PC-3 (cell line): ENCODE results near the gene CXCL13. TPM values are rescaled to one million over a fixed set of nuclear protein-coding genes. Genes with fewer than 3 reads are reported as not detected.

Experiments
- ATAC-seq: fragments of 200-7000 bp; cut with Tn5 transposase; 2 replicates; pipeline ENCODE4 v1.9.1; 2020; ENCODE audit warnings: mild to moderate bottlenecking, moderate library complexity
- BruUV-seq: library from RNA; stranded (reverse); fragments of 400-500 nt; replicated peaks from 2 replicates; lab custom pipeline; 2021; lab: Mats Ljungman, UMichigan
- CTCF ChIA-PET: fragments of 300-600 bp; sonication (Branson Sonifier 250); formaldehyde crosslinking; loops from one replicate; lab custom pipeline; 2022; ENCODE audit warnings: antibody characterized with exemption; lab: Charles Lee
- POLR2A ChIA-PET: fragments of 300-600 bp; sonication (Branson Sonifier 250); formaldehyde crosslinking; loops from one replicate; lab custom pipeline; 2022; ENCODE audit warnings: antibody characterized with exemption; ENCODE audit not compliant: unreplicated experiment; lab: Charles Lee
- DNase-seq: peaks from one replicate; pipeline ENCODE4 v3.0.0-alpha.2; 2015
- H2AFZ ChIP-seq: fragments of 300-600 bp; sonication (generic); 2 replicates; pipeline ENCODE4 v1.6.0; 2016; ENCODE audit warnings: antibody characterized with exemption, low read length
- H3F3A ChIP-seq: fragments of 300-600 bp; sonication (generic); one replicate; pipeline ENCODE4 v1.6.0; 2017; ENCODE audit warnings: antibody characterized with exemption, low read length, control low read depth, mild to moderate bottlenecking; ENCODE audit not compliant: unreplicated experiment
- H3K27ac ChIP-seq: fragments of 300-600 bp; sonication (generic); 2 replicates; pipeline ENCODE4 v1.5.1; 2016; ENCODE audit warnings: mild to moderate bottlenecking, low read length
- H3K27me3 ChIP-seq: fragments of 300-600 bp; sonication (generic); 2 replicates; pipeline ENCODE4 v1.6.1; 2016; ENCODE audit warnings: low read length, mixed read lengths
- H3K36me3 ChIP-seq: fragments of 300-600 bp; sonication (generic); 2 replicates; pipeline ENCODE4 v1.6.1; 2016; ENCODE audit warnings: low read depth, mixed run types, low read length, mixed read lengths
- H3K4me1 ChIP-seq: fragments of 300-600 bp; sonication (generic); 2 replicates; pipeline ENCODE4 v1.5.1; 2016; ENCODE audit warnings: low read length; ENCODE audit not compliant: insufficient read depth
- H3K4me2 ChIP-seq: fragments of 300-600 bp; sonication (generic); 2 replicates; pipeline ENCODE4 v1.6.0; 2016; ENCODE audit warnings: low read length
- H3K4me3 ChIP-seq: fragments of 300-600 bp; sonication (generic); 2 replicates; pipeline ENCODE4 v1.5.1; 2016; ENCODE audit warnings: mild to moderate bottlenecking, low read length, mixed read lengths
- H3K79me2 ChIP-seq: fragments of 300-600 bp; sonication (generic); 2 replicates; pipeline ENCODE4 v1.6.1; 2017; ENCODE audit warnings: low read length, mixed read lengths
- H3K9ac ChIP-seq: fragments of 300-600 bp; sonication (generic); 2 replicates; pipeline ENCODE4 v1.6.0; 2016; ENCODE audit warnings: mild to moderate bottlenecking, low read length
- H3K9me2 ChIP-seq: fragments of 300-600 bp; sonication (generic); replicated peaks from 2 replicates; pipeline ENCODE4 v1.6.1; 2016; ENCODE audit warnings: mixed run types, low read length, mixed read lengths
- H3K9me3 ChIP-seq: fragments of 300-600 bp; sonication (generic); 2 replicates; pipeline ENCODE4 v1.6.1; 2016; ENCODE audit warnings: low read length, mixed read lengths
- H4K20me1 ChIP-seq: fragments of 300-600 bp; sonication (generic); 2 replicates; pipeline ENCODE4 v1.6.1; 2016; ENCODE audit warnings: low read length, mixed read lengths
- CTCF ChIP-seq: fragments of 300-600 bp; sonication (generic); conservative IDR thresholded peaks from 2 replicates; pipeline ENCODE4 v1.5.1; 2017; ENCODE audit warnings: antibody characterized with exemption, low read depth, mild to moderate bottlenecking, low read length
- EZH2 ChIP-seq: fragments of 300-600 bp; sonication (generic); IDR thresholded peaks from one replicate; pipeline ENCODE4 v1.6.1; 2017; ENCODE audit warnings: antibody characterized with exemption, mild to moderate bottlenecking, low read length; ENCODE audit not compliant: unreplicated experiment
- EZH2phosphoT487 ChIP-seq: fragments of 300-600 bp; sonication (generic); IDR thresholded peaks from 2 replicates; pipeline ENCODE4 v1.6.1; 2018; ENCODE audit warnings: mild to moderate bottlenecking, antibody characterized with exemption, low read length, borderline replicate concordance
- intact Hi-C: fragments of 100-400 bp; cut with micrococcal nuclease; formaldehyde crosslinking; loops from 2 replicates; pipeline ENCODE4 v1.9.0; 2023
- total RNA-seq: library from RNA; depleted of rRNA; stranded (reverse); fragments of >200 nt; gene quantifications from 2 replicates; pipeline ENCODE4 v1.2.3, GENCODE V29; 2014

The CXCL13 gene
- total RNA-seq, 1 experiment from 2014 or later: not detected

GRCh38 chr4:77599378-77599777, 6.2 kb upstream of the CXCL13 start:
- Histone ChIP-seq H3K9me3 (no peaks in the 10 kb centered on the region), H3K27me3 (peaks cover 21% of the 10 kb centered on the region), H4K20me1 (no peaks in the 10 kb centered on the region), H3K79me2 (no peaks in the 10 kb centered on the region), H3K36me3 (no peaks in the 10 kb centered on the region), H3K4me1 (no peaks in the 10 kb centered on the region), H3K27ac (no peak overlapping the region), H3K4me3 (no peak overlapping the region), H3K9me2 (no peaks in the 10 kb centered on the region), H2AFZ (no peak overlapping the region), H3F3A (no peaks in the 10 kb centered on the region), H3K9ac (no peak overlapping the region), H3K4me2 (no peak overlapping the region)
- POLR2A ChIA-PET: no interaction called here
- no TSS peak for BruUV-seq
- peak; percentile 65 for ATAC-seq
- intact Hi-C loops: loop anchor here (5.0 kb wide), 1 partner anchor 62 kb away; no protein-coding TSS in a partner anchor
- CTCF ChIA-PET: no interaction called here
- peak; percentile 67 for DNase-seq
- peak; percentile 68 for TF ChIP-seq CTCF
- no peak for TF ChIP-seq EZH2
- TF ChIP-seq EZH2phosphoT487: no peak

- Histone ChIP-seq H3K79me2 (no peaks in the 10 kb centered on the region), H3K36me3 (no peaks in the 10 kb centered on the region), H3K9me3 (no peaks in the 10 kb centered on the region), H3K9me2 (no peaks in the 10 kb centered on the region), H3F3A (no peaks in the 10 kb centered on the region), H3K4me3 (no peak overlapping the region), H3K4me2 (no peak overlapping the region), H3K27me3 (peaks cover 27% of the 10 kb centered on the region), H3K27ac (no peak overlapping the region), H2AFZ (no peak overlapping the region), H3K4me1 (no peaks in the 10 kb centered on the region), H3K9ac (no peak overlapping the region), H4K20me1 (no peaks in the 10 kb centered on the region)
- ATAC-seq (peak; percentile 65), DNase-seq (peak; percentile 58)
- TF ChIP-seq EZH2 (no peak), CTCF (peak; percentile 84)
- ChIA-PET POLR2A (no interaction called here), CTCF (interaction anchor here (0.5 to 2.8 kb wide), 7 partner anchors 63 to 187 kb away, joined by 3 to 20 read pairs (median 4); no protein-coding TSS in a partner anchor)
- intact Hi-C loops: loop anchor here (1.0 kb wide), 2 partner anchors 135 to 215 kb away; no protein-coding TSS in a partner anchor
- BruUV-seq: no TSS peak
Observed at GRCh38 chr4:77600521-77601451, 4.8 kb upstream of the CXCL13 start.
